HPDE6-E6E7 (cell line): ENCODE measurements around the gene PRKCE.
A peak's percentile ranks its signal among the peaks of the same experiment; 100 is the strongest.
"Not testable (repeated sequence)": the region's sequence is repeated elsewhere in the genome, so short reads cannot be mapped to it uniquely, and the experiment has no call there.

Experiments
- DNase-seq: peaks from one replicate; pipeline ENCODE4 v3.0.0; 2011; ENCODE audit warnings: missing footprints; ENCODE audit errors: extremely low spot score

PRKCE gene

GRCh38 chr2:45668509-45668908 lies 17.0 kb downstream of the PRKCE start:
- DNase-seq: no peak

- no peak for DNase-seq
These were observed 17.6 kb downstream of the PRKCE start for GRCh38 chr2:45669032-45669486.

- DNase-seq: no peak
These were observed 19.2 kb downstream of the PRKCE start for GRCh38 chr2:45670646-45671045.

- DNase-seq: no peak
These were observed 20.7 kb downstream of the PRKCE start for GRCh38 chr2:45672138-45672537.

DNA sequence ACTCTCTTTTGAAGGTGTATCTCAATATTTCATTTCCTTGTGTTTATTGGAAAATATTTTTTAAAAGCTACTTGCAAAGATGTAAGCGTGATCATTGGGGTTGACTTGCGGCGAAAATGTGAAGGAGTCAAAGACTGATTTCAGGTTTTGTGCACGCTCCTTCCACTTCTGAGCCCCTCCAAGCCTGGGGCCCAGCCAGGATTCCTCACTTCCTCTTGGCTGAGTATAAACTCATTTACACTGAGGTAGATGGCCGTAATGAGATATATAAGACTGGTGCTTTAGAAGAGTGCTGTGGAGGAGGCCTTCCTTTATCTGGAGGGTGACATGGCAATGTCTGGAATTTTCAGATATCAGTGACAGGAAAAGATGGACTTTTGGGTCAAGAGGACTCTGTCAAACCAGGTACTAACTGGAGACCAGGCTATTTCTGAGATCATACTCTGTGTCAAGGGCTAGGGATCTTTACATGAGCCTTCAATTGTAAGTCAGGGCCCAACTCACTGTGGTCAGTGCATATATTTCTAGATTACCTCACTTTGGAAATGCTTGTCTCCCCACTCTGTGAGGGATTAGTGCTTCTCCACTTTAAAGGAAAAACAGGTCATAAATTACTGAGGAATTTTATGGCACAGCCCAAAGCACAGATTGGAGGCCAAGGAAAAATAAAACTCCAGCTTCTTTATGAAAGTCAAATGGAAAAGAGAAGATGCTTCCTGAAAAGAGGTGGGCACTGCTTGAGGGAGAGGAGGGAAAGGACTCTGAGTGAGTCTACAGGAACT lies 22.8 kb downstream of the PRKCE start:
- DNase-seq: no peak

DNA sequence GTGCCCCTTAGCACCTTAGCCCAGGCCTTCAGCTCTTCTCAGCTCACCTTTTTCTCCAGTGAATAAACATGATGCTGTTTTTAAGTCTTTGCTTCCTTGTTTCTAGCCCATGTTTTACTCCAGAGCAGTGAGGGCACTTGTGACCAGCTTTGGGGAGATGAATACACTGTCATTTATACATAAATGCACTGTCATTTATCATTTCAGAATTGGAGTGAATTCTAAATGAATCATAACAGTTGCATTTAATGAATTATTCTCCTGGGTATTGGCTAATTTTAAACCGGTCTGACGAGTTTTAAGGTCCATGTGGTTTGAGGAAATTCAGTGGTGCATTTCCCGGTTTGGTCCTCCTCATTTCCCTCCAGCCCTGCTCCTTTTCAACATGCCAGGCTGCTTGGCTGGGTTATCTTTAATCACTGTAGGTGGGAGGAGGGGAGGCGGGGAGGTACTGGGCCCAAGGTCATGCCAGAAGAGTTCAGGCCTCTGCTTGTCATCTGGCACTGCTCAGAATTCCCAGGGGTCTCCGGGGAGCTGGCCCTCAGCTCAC lies 23.9 kb downstream of the PRKCE start:
- peak; percentile 33 for DNase-seq

GRCh38 chr2:45676088-45676487 lies 24.6 kb downstream of the PRKCE start:
- no peak for DNase-seq

- no peak for DNase-seq
These were observed 27.4 kb downstream of the PRKCE start for GRCh38 chr2:45678791-45679348.

DNA sequence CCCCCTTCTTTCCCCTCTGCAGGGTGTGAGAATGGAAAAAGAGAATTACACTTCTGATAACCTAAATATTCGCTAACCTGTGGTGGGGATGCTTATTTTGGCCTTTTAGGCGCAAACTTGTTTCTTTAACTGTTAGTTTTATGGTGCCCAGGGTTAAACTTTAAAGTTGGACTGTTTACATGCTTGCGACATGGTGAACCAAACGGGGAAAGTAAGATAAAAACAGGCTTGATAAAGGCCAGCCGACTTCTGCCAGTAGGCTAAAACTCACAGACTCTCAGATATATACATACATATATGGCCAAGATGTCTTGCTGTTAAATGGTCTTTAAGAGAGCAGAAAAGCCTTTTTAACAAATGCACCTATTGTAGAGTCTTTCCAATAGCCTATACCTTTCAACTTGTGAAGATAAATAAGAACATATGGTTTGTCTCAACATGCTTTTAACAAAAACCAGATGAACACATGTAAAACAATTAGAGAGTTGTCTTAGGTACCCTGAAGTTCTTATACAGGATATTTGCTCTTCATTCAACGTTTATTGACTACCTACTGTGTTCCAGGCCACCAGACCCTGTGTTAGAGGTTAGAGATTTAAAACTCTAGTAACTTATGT lies 29.0 kb downstream of the PRKCE start:
- no peak for DNase-seq

DNA sequence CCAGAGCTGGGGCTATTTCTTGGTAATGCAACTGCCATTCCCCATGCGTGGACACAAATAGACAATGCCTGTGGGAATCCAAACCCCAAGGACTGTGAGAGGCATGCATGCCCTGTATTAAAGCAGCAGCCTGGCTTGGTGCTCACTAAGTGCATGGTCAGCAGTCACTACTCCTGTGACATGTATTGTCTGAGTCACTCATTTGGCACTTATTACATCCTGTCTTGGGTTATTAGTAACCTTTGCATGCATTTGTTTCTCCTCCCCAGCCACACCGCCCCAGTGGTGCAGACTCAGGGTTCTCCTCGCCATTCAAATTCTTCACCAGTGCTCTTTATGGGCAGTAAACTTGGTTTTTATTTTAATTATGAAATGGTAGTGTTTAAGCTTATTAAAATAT lies 30.2 kb downstream of the PRKCE start:
- peak; percentile 91 for DNase-seq

- DNase-seq: no peak
These were observed 31.8 kb downstream of the PRKCE start for GRCh38 chr2:45683292-45683691.

DNA sequence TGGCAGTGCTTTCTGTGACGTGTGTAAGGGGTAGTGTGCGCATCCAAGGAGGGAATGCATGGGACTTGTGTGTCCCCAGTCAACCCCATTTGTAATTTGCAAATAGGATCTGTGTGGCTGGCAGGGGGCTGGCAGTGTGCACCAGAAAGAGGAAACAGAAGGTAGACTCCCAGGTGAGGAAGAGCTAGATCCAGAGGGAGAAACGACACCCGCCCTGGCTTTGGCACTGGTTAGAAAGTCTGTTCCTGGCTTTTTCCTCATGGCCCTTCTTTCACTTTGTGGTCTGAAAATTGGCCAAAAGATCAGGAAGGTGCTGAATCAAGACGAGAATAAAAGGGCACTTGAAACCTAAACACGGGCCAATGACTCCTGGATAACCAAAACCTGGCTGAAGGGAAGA lies 33.3 kb downstream of the PRKCE start:
- no peak for DNase-seq

DNA sequence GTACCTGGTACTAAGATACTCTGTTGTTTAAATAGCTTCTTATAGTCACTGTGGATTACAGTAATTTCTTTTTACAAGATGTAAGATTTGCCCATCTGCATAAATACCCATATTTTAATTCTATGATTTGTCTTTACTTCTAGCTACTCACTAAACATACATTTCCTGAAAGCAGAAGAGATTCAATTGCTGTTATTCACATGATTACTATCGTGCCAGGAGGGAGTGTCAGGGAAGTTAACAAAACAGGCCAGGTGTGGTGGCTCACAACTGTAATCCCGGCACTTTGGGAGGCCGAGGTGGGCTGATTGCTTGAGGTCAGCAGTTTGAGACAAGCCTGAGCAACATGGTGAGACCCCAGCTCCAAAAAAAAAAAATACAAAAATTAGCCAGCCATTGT lies 33.8 kb downstream of the PRKCE start:
- DNase-seq: no peak

GRCh38 chr2:45687964-45688363 lies 36.5 kb downstream of the PRKCE start:
- no peak for DNase-seq

- DNase-seq: no peak
These were observed 37.2 kb downstream of the PRKCE start for GRCh38 chr2:45688479-45689298.

- no peak for DNase-seq
These were observed 38.8 kb downstream of the PRKCE start for GRCh38 chr2:45690231-45690630.

DNA sequence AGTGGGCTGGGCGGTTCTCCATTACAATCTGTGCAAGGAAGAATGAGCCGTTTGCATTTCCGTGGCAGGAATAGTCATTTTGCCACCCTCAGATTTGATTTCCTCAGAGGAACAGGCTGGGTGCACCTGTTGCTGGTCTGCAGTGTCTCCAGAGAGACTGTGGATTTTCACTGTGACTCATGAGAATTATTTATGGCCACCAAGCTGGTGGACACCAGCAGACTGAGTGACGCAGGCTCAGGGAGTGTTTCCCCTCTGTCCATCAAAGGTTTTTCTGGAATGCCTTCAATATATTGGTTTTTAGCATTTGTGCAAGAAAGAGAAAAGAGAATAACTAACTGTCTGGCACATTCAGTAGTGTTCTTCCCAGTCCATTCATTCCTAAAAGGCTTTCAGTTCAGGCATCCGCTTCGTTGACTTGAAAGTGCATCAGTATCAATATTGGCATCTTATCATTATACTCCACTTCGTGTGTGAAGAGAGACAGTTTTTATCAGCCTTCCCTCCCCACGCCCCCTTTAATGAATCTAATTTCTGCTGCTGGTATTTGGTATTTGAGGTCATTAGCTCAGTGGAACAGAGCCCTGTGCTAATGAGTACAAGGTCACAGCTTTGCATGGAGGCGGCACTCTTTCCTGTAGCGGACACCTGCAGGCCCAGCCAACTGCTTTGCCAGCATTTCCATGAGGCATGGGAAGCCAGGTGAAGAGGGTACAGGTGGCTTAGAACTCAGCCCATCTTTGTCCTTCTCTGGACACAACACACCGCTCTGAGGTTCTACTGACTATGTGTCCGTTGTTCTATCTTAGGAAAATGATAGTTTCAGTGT lies 39.9 kb downstream of the PRKCE start:
- DNase-seq: no peak

- DNase-seq: no peak
These were observed 41.1 kb downstream of the PRKCE start for GRCh38 chr2:45692566-45692965.

DNA sequence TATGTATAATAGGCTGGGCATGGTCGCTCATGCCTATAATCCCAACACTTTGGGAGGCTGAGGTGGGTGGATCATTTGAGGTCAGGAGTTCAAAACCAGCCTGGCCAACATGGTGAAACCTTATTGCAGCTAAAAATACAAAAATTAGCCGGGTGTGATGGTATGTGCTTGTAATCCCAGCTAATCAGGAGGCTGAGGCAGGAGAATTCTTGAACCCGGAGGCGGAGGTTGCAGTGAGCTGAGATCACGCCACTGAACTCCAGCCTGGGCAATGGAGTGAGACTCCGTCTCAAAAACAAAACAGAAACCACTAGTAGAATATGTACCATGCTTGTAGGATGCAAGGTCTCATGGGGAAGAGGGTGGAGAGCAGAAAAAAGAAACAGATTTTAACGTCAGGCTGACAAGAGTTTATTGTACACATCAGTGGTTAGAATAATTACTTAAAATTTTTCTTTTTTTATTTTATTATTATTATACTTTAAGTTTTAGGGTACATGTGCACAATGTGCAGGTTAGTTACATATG lies 44.1 kb downstream of the PRKCE start:
- not testable (repeated sequence) for DNase-seq

- no peak for DNase-seq
These were observed 45.2 kb downstream of the PRKCE start for GRCh38 chr2:45696708-45697107.

DNA sequence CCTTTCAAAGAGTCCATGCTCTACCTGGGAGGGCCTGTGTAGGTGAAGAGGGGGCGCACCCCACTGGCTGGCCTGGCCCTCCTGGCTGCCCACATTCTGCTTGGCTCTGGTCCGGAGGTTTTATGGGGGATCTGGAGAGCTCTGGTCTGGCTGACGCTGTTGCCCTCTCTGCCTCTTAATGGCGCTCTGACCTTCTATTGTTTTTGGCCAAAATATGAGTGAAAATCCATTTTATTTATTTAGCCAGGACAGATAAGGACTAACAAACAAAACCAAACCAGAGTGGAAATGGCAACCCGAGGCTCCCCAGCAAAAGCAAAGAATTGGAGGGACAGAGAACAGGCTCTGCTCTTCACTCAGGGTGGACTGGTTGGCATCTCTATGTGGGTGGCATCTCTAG lies 45.7 kb downstream of the PRKCE start:
- no peak for DNase-seq
